ENCODE measurements around the gene HADH.
"Not testable (repeated sequence)": the region's sequence is repeated elsewhere in the genome, so short reads cannot be mapped to it uniquely, and the experiment has no call there.

The HADH gene

GRCh38 chr4:108031427-108032083 lies 41.9 kb downstream of the HADH start:
- peak in 1 of 4 experiments; percentile 2 for DNase-seq

- no peak for DNase-seq
Measured at GRCh38 chr4:108033348-108033747, 43.7 kb downstream of the HADH start.

DNA sequence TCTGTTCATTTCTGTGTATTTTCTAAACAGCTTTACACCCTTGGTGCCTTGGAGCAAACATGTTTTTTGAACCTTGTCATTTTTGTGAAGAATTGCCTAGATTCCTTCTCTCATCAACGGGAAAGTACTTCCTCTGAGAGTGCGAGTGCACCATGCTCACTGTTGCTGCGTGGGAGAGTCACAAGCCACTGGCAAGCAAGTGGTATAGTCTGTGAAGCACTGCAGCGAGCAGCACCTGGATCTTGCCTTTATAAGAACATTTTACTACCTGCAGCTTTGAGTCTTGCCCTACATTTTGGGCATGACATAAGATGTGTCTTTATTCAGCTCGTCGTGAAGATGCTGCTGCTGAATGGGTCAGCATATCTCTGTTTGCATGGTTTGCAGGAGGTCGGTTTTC lies 44.9 kb downstream of the HADH start:
- no peak for DNase-seq

- DNase-seq = no peak
Measured at GRCh38 chr4:108035691-108036090, 46.0 kb downstream of the HADH start.

DNA sequence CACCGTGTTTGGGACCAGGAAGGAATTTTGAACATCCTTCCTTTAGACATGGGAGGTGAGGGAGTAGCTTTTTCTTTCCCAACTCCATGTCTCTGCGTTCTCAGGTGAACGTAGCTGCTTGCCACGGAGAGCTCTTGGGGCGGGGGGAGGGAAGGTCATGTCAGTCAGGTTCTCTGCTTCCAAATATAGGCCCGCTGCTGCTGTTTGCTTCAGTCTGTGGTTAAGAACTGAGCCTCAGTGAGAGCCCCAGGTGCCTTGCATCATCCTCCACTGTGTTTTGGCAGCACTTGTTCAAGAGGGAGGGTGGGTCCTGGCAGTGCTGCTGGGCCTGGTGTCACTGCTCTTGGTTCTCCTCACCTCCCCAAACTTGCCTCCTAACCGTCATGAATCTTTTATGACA lies 46.5 kb downstream of the HADH start:
- peak; percentile 17 to 60 (median 49) for DNase-seq

- no peak for DNase-seq
Measured at GRCh38 chr4:108037884-108038283, 48.2 kb downstream of the HADH start.

DNA sequence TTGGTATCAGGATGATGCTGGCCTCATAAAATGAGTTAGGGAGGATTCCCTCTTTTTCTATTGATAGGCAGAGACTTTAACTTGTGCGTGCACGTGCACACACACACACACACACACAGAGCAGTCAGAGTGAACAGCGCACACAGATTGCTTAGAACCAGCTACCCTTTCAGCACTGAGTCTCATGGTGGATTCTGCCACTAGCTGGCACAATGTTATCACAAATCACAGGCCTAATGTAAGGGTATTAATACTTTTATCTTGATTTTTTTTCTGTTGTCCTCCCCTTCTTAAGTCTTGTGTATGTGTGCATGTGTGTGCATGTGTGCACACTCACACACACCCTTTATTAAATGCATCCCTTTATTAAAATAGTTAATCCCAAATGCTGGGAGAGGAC lies 53.2 kb downstream of the HADH start:
- no peak for DNase-seq

GRCh38 chr4:108043526-108043925 lies 53.8 kb downstream of the HADH start:
- DNase-seq = no peak

DNA sequence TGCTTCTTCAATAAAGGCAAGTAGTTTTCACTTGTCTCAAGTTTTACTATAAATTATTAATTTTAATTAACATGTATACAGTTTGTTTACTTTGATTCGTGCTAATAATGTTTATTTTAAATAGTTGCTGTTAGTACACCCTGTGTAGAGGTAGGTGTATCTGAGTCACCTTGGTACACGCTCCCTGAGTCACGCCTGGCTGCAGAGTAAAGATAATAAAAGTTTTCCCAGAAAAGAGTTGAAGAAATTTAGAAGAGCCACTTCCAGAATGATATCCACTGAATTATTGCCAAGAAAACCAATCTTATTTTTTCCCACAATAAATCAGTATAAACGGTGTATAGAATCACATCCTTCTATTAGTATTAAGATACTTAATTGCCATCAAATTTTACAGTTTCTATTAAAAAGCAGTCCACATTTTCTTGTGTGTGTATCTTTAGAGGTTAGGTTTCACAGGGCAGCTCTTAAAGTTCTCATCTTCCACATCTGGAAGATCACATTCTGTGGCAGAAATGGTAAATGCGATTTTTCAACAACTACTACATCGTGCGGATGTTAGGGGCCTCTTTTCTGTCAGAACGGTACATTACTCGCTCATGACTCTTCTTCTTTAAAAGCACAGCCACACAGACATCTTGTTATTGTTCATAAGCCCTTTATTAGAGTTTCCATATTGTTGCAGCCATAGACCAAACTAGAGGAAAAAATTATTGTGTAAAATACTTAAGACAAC lies 55.4 kb downstream of the HADH start:
- DNase-seq = no peak

GRCh38 chr4:108045687-108046024 lies 56.0 kb downstream of the HADH start:
- peak in 1 of 4 experiments; percentile 2 for DNase-seq

DNA sequence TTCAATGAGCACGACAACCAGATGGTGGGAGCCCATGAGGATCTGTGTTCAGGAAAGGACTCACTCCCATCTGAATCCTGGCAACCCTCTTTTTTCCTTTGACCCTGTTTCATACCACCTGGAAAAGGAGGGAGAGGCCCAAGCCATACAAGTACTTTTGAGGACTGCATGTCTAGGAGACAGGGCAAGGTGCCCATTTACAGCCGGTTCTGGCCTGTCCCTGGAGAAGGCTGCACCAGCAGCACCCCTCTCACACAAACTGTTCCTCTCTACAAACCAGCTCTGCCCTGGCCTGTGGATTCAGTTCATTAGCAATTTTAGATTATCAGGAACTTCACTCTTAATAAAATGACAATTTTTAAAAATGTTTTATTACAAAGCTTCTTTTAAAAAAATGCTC lies 57.5 kb downstream of the HADH start:
- DNase-seq = no peak

DNA sequence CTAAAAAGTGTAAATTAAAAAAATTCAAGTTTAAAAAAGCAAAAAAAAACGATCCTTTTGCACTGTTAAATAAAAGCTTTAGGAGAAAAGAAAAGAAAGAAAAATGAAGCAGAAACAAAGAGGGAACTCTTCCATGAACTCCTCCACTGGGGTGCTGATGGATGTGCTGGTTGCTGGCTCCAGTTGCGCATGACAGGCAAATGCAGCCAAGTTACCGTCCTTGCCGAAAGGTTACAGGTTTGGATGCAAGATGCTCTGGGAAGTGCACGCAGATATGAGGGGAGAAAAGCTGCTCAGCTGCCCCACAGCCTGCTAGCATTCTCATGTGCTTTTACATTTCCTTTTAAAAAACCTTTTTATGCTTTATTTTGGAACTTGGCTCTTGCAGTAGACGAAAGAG lies 58.5 kb downstream of the HADH start:
- DNase-seq = no peak

- no peak for DNase-seq
Measured at GRCh38 chr4:108048997-108049396, 59.3 kb downstream of the HADH start.

DNA sequence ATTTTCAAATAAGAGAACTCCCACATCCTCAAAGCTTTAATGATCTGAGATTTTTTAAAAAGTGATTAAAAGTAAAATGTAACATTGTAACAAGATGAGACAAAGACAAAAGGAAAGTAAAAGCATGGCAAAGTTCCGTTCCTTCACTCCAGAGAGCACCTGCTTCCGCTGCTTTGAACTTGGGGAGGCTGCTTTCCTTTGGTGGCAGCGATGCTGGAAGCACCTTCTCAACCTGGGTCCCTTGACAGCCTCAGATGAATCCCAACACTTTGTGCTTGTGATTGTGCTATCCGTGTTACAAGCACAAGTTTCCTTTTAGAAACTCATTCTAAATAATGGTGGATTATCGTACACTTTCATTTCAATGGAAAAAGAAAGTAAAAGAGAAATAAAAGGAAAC lies 59.7 kb downstream of the HADH start:
- DNase-seq = peak in 2 of 4 experiments; percentile 1 to 4

GRCh38 chr4:108050166-108051111 lies 60.8 kb downstream of the HADH start:
- not testable (repeated sequence) for DNase-seq

- no peak for DNase-seq
Measured at GRCh38 chr4:108051343-108051742, 61.7 kb downstream of the HADH start.

DNA sequence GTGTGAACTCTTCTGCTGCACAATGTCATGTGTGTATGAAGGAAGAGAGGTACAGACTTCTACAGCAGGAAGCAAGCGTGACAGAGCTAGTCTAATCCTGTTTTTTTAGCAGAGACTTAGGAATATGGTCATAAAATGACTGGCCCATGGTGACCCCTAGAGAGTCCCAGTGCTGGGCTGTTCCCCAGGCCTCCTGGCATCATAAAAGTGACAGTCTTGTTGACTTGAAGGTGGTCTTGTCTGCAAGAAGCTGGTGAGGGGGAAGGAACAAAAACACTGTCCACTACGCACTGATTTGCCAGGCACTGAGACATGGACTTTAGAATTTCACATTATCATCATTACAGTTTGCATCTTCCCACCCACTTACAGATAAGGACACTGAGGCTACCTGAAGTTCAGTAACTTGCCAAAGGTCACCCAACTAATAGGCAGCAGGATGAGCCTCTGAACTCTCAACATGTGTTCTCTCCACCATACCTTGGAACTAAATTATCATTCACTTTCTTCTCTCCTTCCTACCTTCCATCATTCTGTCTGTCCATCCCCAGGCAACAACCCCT lies 63.0 kb downstream of the HADH start:
- DNase-seq = no peak

DNA sequence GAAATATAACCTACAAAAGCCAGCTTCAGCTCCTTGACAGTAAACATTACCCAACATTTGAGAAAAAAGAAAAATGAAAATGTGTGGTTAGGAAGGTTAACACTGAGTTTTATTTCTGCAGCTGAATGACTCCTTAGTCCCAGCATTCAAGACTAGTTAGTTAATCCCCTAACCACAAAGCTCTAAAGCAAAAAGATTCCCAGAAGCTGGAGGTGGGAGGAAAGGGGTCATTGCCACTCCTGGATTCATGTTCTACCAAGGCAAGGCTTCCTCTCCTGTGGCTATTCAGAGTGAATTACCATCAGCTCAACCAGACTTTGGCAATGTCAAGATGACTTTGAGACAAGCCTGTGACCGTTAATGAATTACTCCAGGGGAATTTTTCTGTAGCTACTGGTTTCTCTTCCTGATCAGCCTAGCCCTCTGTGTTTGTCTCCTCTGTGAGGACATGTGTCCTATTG lies 63.6 kb downstream of the HADH start:
- no peak for DNase-seq

DNA sequence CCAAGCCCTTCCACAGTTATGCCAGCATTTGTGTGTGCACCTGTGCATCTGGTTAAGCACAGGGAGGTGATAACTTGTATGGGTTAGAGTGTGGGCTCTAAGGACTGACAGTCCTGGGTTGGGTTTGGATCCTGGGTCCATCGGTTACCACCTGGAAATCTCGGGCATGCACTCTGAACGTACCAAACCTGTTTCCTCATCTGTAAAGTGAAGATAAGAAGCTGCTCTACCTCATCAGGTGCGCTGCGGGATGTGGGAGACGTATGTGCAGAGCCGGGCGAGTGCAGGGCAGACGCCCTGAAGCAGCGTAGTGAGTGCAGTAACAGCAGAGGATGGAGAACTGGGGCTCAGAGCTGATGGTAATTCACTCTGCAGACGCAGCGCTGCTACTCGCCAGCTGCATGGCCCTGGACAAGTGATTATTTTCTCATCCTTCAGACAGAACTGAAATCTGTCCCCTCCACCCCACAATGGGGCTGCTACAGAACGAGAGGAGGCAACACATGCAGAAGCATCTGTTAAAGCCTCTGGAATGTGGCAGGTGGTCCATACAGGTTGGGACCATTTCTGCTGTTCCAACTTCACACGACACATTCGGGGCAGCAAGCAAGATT lies 64.4 kb downstream of the HADH start:
- peak in 1 of 4 experiments; percentile 6 for DNase-seq

- no peak for DNase-seq
Measured at GRCh38 chr4:108055787-108056186, 66.1 kb downstream of the HADH start.

GRCh38 chr4:108056418-108056817 lies 66.7 kb downstream of the HADH start:
- DNase-seq = no peak

GRCh38 chr4:108058685-108059440 lies 69.2 kb downstream of the HADH start:
- DNase-seq = no peak

All from activated CD4-positive, CD25-positive, alpha-beta regulatory T cell (primary cell).